NCI-H1048 (cell line): ENCODE measurements around the gene ASMTL.

Experiments used
- DNase-seq: peaks from one replicate; lab custom pipeline; 2025; lab: John Stamatoyannopoulos, UW

The ASMTL gene

GRCh38 chrX:1403228-1403627 is 49.5 kb downstream of the ASMTL start:
- no peak for DNase-seq

DNA sequence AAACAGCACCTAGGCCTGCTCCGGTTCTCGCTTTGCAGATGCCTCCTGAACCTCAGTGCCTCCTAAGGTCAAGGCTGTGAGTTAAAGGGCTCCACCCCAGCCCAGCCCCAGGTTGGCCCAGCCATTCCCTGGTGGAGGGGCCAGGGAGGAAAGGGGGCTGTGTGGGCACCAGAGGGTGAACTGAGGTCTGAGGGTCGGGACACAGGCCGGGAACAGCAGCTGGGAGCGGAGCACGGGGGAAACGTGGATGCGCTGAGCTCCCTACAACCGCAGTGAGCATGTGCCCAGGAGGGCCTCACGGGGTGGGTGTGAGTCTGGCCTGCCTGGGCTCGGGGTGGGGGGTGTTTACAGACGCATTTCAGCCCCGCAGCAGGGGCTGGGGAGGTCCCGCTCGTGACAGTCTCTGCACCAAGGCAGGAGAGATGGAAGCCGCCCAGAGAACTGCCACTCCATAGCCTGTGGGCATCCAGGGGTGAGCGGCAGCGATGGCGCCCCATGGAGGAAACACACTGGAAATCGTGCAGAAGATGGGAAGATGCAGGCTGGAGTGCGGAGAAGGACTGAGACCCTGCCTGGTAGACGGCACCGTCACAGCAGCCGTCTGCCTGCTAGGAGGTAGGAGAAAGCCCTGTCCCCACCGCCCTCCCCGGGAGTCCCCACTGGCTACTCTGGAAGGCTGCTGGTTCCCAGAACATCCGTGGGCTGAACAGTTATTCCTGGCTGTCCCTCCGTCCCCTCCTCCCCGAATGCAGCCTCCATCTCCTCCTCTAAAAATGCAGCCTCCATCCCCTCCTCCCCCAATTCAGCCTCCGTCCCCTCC is 50.9 kb downstream of the ASMTL start:
- no peak for DNase-seq

DNA sequence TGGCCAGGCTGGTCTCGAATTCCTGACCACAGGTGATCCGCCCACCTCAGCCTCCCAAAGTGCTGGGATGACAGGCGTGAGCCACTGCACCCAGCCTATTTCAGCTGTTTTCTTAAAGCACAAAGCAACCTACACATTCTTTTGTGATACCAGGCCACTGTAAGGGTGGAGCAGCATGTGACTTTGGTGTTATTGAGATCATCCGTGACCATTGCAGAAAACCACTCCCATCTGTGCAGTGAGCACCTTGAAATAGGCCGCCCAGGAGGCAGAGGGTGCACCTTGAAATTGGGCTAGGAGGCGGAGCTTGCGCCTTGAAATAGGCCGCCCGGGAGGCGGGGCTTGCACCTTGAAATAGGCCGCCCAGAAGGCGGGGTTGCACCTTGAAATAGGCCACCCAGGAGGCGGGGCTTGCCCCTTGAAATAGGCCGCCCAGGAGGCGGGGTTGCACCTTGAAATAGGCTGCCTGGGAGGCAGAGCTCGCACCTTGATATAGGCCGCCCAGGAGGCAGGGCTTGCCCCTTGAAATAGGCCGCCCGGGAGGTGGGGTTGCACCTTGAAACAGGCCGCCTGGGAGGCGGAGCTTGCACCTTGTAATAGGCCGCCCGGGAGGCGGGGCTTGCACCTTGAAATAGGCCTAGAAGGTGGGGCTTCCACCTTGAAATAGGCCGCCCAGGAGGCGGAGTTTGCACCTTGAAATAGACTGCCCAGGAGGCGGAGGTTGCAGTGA is 51.8 kb downstream of the ASMTL start:
- no peak for DNase-seq

GRCh38 chrX:1400049-1400448 is 52.7 kb downstream of the ASMTL start:
- no peak for DNase-seq

GRCh38 chrX:1398431-1399340 is 54.0 kb downstream of the ASMTL start:
- no peak for DNase-seq

DNA sequence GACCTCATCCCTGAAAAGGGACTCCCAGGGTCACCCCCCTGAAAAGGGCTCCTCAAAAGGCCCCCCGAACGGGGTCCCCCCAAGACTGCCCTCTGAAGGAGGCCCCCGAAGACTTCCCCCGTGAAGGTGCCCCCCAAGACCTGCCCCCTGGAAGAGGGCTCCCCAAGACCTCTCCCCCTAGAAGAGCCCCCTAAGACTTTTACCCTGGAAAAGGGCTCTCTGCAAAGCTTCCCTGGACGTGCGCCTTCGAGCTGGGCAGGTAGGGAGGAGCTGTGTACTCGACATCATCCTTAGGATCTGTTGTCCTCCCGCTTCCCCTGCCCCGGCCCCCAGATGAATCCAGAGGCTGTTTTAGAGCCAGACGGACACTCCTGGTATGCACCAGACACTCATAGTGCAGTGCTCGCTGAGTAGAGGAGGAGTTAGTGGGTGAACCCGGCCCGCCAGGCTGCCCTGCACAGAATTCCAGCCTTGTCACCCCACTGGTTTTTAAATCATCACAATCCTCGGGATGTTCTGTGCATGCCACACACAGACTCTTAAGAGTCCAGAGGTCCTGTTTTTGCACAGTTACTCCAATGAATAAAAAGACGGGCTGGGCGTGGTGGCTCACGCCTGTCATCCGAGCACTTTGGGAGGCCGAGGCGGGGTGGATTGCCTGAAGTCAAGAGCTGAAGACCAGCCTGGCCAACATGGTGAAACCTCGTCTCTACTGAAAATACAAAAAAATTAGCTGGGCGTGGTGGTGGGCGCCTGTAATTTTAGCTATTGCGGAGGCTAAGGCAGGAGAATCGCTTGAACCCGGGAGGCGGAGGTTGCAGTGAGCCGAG is 55.1 kb downstream of the ASMTL start:
- no peak for DNase-seq

- DNase-seq = no peak
Measured at GRCh38 chrX:1397001-1397400, 55.7 kb downstream of the ASMTL start.

DNA sequence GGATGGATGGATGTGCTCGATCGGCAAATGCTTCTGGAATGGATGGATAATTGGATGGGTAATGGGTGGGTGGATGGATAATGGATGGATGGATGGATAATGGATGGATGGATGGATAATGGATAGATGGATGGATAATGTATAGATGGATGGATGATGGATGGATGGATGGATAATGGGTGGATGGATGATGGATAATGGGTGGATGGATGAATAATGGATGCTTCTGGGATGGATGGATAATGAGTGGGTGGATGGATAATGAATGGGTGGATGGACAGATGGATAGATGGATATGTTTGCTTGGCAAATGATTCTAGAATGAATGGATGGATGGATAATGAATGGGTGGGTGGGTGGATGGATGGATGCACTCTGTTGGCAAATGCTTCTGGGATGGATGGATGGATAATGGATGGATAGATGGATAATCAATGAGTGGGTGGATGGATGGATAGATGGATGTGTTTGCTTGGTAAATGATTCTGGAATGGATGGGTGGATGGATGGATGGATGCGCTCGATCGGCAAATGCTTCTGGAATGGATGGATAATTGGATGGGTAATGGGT is 57.0 kb downstream of the ASMTL start:
- no peak for DNase-seq

DNA sequence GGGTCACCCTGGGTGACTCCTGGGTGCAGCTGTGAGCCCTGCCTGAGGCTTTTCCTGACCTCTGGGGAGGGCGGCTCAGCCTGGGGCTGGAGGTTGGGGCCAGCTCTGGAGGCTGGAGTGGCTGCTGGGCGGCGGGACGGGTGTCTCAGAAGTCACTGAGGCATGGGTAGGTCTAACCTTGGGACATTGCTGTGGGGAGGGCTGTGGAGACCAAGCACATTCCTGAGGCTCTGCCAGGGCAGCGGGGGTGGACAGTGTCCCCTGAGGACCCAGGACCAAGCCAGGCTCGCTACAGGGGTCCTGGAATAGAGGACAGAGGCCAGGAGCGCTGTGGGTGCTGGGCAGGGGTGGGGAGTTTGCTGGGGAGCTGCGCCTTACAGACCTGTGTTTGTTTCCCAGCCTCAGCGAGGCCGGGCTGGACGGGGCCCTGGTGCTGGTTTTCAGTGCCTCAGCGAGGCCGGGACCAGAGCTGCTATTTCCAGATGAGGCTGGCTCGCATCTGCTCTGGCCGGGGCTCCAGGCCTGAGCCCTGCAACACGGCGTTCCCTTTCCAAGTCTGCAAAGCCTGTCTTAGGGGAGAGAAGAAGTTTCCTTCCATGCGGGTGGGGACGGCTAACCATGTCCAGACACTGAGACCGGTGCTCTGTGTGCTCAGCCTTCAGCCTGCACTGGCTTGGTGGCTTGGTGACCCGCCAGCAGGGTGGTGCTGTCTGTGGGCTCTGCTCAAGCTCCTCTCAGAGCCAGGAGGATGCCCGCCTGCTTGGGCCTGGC is 57.8 kb downstream of the ASMTL start:
- DNase-seq = no peak

GRCh38 chrX:1393871-1394615 is 58.7 kb downstream of the ASMTL start:
- no peak for DNase-seq

DNA sequence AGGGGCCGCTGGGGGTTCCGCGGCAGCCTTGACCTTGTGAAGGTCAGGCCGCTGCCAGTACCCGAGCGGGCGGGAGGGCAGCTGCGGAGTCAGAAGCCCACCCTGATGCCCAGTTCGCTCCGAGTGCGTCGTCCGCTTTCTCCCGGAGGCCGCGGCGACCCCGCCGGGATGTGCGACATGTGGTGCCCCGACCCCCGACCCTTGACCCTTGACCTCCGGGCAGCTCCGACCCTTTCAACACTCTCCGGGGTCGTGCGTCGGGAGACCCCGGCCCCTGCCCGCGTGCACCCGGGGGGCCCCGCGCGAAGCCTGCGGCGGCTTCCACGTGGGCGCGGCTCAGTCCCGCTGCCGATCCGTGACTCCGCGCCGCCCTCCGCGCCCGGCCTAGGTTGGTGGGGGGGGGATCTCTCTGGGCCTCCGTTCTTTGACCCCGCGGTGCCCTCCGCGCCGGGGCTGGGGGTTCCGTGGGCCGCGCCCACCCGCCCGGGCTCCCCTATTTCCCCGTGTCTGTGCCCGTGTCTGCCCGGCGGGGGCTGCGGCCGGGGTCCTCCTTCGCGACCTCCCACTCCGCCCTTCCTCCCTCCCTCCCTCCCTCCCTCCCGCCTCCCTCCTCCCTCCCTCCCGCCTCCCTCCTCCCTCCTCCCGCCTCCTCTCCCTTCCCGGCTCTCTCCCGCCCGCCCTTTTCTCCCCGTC is 60.2 kb downstream of the ASMTL start:
- no peak for DNase-seq

DNA sequence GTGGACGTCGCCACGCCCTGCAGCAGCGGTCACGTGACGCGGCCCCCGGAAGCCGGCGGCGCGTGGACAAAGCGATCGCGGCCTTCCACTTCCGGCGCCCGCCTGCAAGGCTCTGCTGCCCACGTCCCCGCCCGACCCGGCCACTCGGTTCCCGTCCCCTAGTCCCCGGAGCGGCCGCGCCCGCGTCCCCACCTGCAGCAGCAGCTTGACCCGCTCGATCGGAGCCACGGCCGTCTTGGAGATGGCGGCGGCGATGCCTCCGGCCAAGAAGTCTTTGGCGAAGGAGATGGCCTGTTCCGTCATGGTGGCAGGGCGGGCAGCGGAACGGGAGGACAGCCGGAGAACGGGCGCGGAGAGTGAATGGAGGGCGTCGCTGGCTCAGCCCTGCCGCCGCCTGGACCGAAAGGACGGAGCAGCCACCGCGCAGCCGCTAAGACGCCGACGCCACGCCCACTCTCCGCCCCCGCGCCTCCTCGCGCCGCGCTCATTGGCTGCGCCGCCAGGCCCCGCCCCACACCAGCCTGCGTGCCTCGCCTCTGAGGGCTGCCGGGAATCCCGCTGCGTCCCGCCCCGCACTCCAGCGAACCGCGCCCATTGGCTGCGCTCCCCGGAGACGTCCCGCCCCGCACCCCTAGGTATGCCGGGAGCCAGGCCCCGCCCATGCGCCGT is 60.9 kb downstream of the ASMTL start, which contains the start of gene SLC25A6:
SLC25A6 (minus strand) TSS at position 407 of the 669 bp plus-strand sequence; CDS start at position 303, 104 bp downstream.
- DNase-seq = no peak

- no peak for DNase-seq
Measured at GRCh38 chrX:1391370-1391706, 61.4 kb downstream of the ASMTL start.

- DNase-seq = no peak
Measured at GRCh38 chrX:1390621-1391369, 61.9 kb downstream of the ASMTL start.

DNA sequence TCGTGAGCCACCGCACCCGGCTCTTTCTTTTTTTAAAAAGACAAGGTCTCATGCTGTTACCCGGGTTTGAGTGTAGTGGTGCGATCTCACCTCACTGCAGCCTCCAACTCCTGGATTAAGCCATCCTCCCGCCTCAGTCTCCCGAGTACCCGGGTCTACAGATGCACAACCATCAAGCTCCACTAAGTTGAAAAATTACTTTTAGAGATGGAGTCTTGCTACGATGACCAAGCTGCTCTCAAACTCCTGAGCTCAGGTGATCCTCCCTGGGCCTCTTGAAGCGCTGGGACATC is 62.8 kb downstream of the ASMTL start:
- no peak for DNase-seq

- no peak for DNase-seq
Measured at GRCh38 chrX:1389181-1389992, 63.3 kb downstream of the ASMTL start.

DNA sequence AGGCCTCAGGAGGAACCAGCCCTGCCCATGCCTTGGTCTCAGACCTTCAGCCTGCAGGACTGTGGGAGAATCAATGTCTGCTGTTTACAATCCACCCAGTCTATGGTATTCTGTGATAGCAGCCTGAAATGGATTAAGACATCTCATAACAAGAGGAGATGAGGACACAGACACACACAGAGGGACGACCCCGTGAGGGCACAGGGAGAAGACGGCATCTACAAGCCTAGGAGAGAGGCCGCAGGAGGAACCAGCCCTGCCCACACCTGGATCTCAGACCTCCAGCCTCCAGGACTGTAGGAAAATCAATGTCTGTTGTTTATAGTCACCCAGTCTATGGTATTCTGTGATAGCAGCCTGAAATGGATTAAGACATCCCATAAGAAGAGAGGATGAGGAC is 64.1 kb downstream of the ASMTL start:
- DNase-seq = no peak
